WTC11 (cell line): ENCODE measurements around the gene GALNT18.

Source experiments
- CBFB ChIP-seq: sonication (generic); formaldehyde crosslinking; IDR thresholded peaks from 2 replicates; pipeline ENCODE4 v1.8.1; 2022; ENCODE audit warnings: mild to moderate bottlenecking, low read depth, missing genetic modification reagents
- CTCF ChIP-seq: fragments of 200-600 bp; IDR thresholded peaks from 2 replicates; pipeline ENCODE4 v1.8.0; 2022; ENCODE audit warnings: antibody characterized with exemption
- FOXP1 ChIP-seq: sonication (generic); formaldehyde crosslinking; IDR thresholded peaks from 2 replicates; pipeline ENCODE4 v1.8.0; 2022; ENCODE audit warnings: missing genetic modification reagents, mild to moderate bottlenecking, moderate library complexity, borderline replicate concordance
- GABPB1 ChIP-seq: sonication (generic); formaldehyde crosslinking; IDR thresholded peaks from 2 replicates; pipeline ENCODE4 v1.8.1; 2023; ENCODE audit warnings: mild to moderate bottlenecking, missing genetic modification reagents
- SP1 ChIP-seq: sonication (generic); formaldehyde crosslinking; conservative IDR thresholded peaks from 2 replicates; pipeline ENCODE4 v1.8.1; 2022; ENCODE audit warnings: missing genetic modification reagents

GRCh38 chr11:11660363-11660740 lies 38.5 kb upstream of the GALNT18 start:
- TF ChIP-seq CTCF (no peak), FOXP1 (no peak), SP1 (CRISPR knock-in tag) (no peak), GABPB1 (CRISPR knock-in tag) (no peak), CBFB (CRISPR knock-in tag) (no peak)
